Measurements from ENCODE around the gene RASD2.
A peak's percentile ranks its signal among the peaks of the same experiment; 100 is the strongest.
"Not testable (repeated sequence)": the region's sequence is repeated elsewhere in the genome, so short reads cannot be mapped to it uniquely, and the experiment has no call there.

The RASD2 gene

GRCh38 chr22:35540595-35541253 is at the start of gene RASD2:
RASD2 (plus strand) TSS chr22:35540831; CDS start chr22:35546810, 5,979 bp downstream.
- peak; percentile 45 for DNase-seq (ENCODE audit: low read depth, low spot score)

- not testable (repeated sequence) for DNase-seq (ENCODE audit: low read depth, low spot score)
Observed at GRCh38 chr22:35491061-35491907, 49.3 kb upstream of the RASD2 start.

- no peak for DNase-seq (ENCODE audit: low read depth, low spot score)
Observed at GRCh38 chr22:35491908-35492380, 48.7 kb upstream of the RASD2 start.

GRCh38 chr22:35493074-35493473 is 47.6 kb upstream of the RASD2 start:
- no peak for DNase-seq (ENCODE audit: low read depth, low spot score)

GRCh38 chr22:35495711-35496110 is 44.9 kb upstream of the RASD2 start:
- not testable (repeated sequence) for DNase-seq (ENCODE audit: low read depth, low spot score)

GRCh38 chr22:35496768-35497312 is 43.8 kb upstream of the RASD2 start:
- DNase-seq (ENCODE audit: low read depth, low spot score) = no peak

- DNase-seq (ENCODE audit: low read depth, low spot score) = no peak
Observed at GRCh38 chr22:35498026-35498800, 42.4 kb upstream of the RASD2 start.

GRCh38 chr22:35502836-35503235 is 37.8 kb upstream of the RASD2 start:
- DNase-seq (ENCODE audit: low read depth, low spot score) = no peak

- no peak for DNase-seq (ENCODE audit: low read depth, low spot score)
Observed at GRCh38 chr22:35505399-35506258, 35.0 kb upstream of the RASD2 start.

- DNase-seq (ENCODE audit: low read depth, low spot score) = no peak
Observed at GRCh38 chr22:35506259-35506570, 34.4 kb upstream of the RASD2 start.

- DNase-seq (ENCODE audit: low read depth, low spot score) = not testable (repeated sequence)
Observed at GRCh38 chr22:35507851-35508250, 32.8 kb upstream of the RASD2 start.

GRCh38 chr22:35509451-35509850 is 31.2 kb upstream of the RASD2 start:
- no peak for DNase-seq (ENCODE audit: low read depth, low spot score)

- no peak for DNase-seq (ENCODE audit: low read depth, low spot score)
Observed at GRCh38 chr22:35509960-35510359, 30.7 kb upstream of the RASD2 start.

GRCh38 chr22:35510481-35510934 is 30.1 kb upstream of the RASD2 start:
- DNase-seq (ENCODE audit: low read depth, low spot score) = peak; percentile 7

GRCh38 chr22:35510951-35511350 is 29.7 kb upstream of the RASD2 start:
- no peak for DNase-seq (ENCODE audit: low read depth, low spot score)

- no peak for DNase-seq (ENCODE audit: low read depth, low spot score)
Observed at GRCh38 chr22:35514366-35514765, 26.3 kb upstream of the RASD2 start.

GRCh38 chr22:35515952-35516351 is 24.7 kb upstream of the RASD2 start:
- not testable (repeated sequence) for DNase-seq (ENCODE audit: low read depth, low spot score)

GRCh38 chr22:35516723-35517122 is 23.9 kb upstream of the RASD2 start:
- DNase-seq (ENCODE audit: low read depth, low spot score) = no peak

- DNase-seq (ENCODE audit: low read depth, low spot score) = no peak
Observed at GRCh38 chr22:35517207-35517606, 23.4 kb upstream of the RASD2 start.

- no peak for DNase-seq (ENCODE audit: low read depth, low spot score)
Observed at GRCh38 chr22:35517769-35518530, 22.7 kb upstream of the RASD2 start.

Measured in astrocyte of the hippocampus (primary cell).